DOHH2 (cell line): Measurements from ENCODE around the gene COL27A1.

Experiments used
- H3F3A ChIP-seq: fragments of 200-600 bp; sonication (generic), shearing (Covaris generic); 2 replicates; pipeline ENCODE4 v1.6.0; 2016; ENCODE audit warnings: antibody characterized with exemption, mild to moderate bottlenecking; ENCODE audit not compliant: control insufficient read depth, insufficient read depth
- H3K27ac ChIP-seq: fragments of 200-600 bp; sonication (generic); 2 replicates; pipeline ENCODE4 v1.5.1; 2014; ENCODE audit warnings: low read depth, mild to moderate bottlenecking, low read length, moderate library complexity
- H3K27me3 ChIP-seq: fragments of 200-600 bp; sonication (generic); 2 replicates; pipeline ENCODE4 v1.6.1; 2014; ENCODE audit warnings: mild to moderate bottlenecking, low read length, mixed read lengths; ENCODE audit not compliant: control insufficient read depth
- H3K36me3 ChIP-seq: fragments of 200-600 bp; sonication (generic); 2 replicates; pipeline ENCODE4 v1.6.1; 2014; ENCODE audit warnings: mild to moderate bottlenecking, low read length, moderate library complexity, mixed read lengths; ENCODE audit not compliant: control insufficient read depth
- H3K4me1 ChIP-seq: fragments of 200-600 bp; sonication (generic); 2 replicates; pipeline ENCODE4 v1.6.1; 2014; ENCODE audit warnings: mild to moderate bottlenecking, low read length, mixed read lengths; ENCODE audit not compliant: control insufficient read depth
- H3K4me2 ChIP-seq: fragments of 200-600 bp; sonication (generic); 2 replicates; pipeline ENCODE4 v1.6.0; 2014; ENCODE audit warnings: mild to moderate bottlenecking, low read length, moderate library complexity
- H3K4me3 ChIP-seq: fragments of 200-600 bp; sonication (generic); 2 replicates; pipeline ENCODE4 v1.5.1; 2014; ENCODE audit warnings: mild to moderate bottlenecking, low read length, mixed read lengths
- H3K79me2 ChIP-seq: fragments of 200-600 bp; sonication (generic); 2 replicates; pipeline ENCODE4 v1.6.1; 2014; ENCODE audit warnings: mild to moderate bottlenecking, low read length, mixed read lengths; ENCODE audit not compliant: control insufficient read depth
- H3K9me2 ChIP-seq: fragments of 200-600 bp; sonication (generic); replicated peaks from 2 replicates; pipeline ENCODE4 v1.6.1; 2014; ENCODE audit warnings: mild to moderate bottlenecking, low read length, mixed read lengths; ENCODE audit not compliant: control insufficient read depth
- H3K9me3 ChIP-seq: fragments of 200-600 bp; sonication (generic); 2 replicates; pipeline ENCODE4 v1.6.1; 2014; ENCODE audit warnings: antibody characterized with exemption, low read length, mixed read lengths; ENCODE audit not compliant: control insufficient read depth, insufficient read depth
- H4K20me1 ChIP-seq: fragments of 200-600 bp; sonication (generic); 2 replicates; pipeline ENCODE4 v1.6.0; 2014; ENCODE audit warnings: low read depth, mild to moderate bottlenecking, antibody characterized with exemption, low read length, moderate library complexity; ENCODE audit not compliant: control insufficient read depth, insufficient read depth
- EZH2phosphoT487 ChIP-seq: fragments of 200-600 bp; sonication (generic); IDR thresholded peaks from 2 replicates; pipeline ENCODE4 v1.6.1; 2017; ENCODE audit warnings: borderline replicate concordance, mild to moderate bottlenecking, antibody characterized with exemption, low read length, moderate library complexity, mixed read lengths
- TF ChIP-seq, protein P1 (sequence below): fragments of 200-600 bp; sonication (generic); IDR thresholded peaks from one replicate; pipeline ENCODE4 v1.5.1; 2014; ENCODE audit warnings: antibody characterized with exemption, mild to moderate bottlenecking, low read depth, low read length; ENCODE audit not compliant: poor library complexity, severe bottlenecking

Gene COL27A1

DNA sequence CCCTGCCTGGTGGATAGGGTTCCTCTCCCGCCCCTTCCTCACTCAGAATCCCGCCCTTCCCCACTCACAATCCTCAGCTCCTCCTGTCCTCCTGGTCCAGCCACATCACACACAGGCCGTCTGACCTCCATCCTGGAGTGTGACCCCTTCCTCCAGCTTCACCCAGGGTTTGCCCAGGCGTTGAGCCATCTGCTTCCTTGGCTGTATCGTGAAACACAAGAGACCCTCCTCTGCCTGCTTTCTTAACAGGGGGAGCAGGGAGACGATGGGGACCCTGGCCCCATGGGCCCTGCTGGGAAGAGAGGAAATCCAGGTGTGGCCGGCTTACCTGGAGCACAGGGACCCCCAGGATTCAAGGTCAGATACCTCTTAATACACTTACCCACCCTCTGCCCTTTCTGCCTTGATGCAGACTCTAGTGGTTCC lies 135.2 kb downstream of the COL27A1 start:
- no peaks in the 10 kb centered on the region for H3K79me2 ChIP-seq
- H3K4me1 ChIP-seq = no peaks in the 10 kb centered on the region
- no peak overlapping the region for H3K4me2 ChIP-seq
- H3K27ac ChIP-seq = no peak overlapping the region
- H3K9me3 ChIP-seq = peaks cover 8% of the 10 kb centered on the region; the same call in 1 of the 2 replicates
- no peak overlapping the region for H3K4me3 ChIP-seq
- peaks cover 21% of the 10 kb centered on the region for H3K36me3 ChIP-seq
- H3F3A ChIP-seq = no peaks in the 10 kb centered on the region
- no peaks in the 10 kb centered on the region for H3K9me2 ChIP-seq
- no peaks in the 10 kb centered on the region for H3K27me3 ChIP-seq
- TF ChIP-seq EZH2phosphoT487 = no peak
- TF ChIP-seq, protein P1, sequence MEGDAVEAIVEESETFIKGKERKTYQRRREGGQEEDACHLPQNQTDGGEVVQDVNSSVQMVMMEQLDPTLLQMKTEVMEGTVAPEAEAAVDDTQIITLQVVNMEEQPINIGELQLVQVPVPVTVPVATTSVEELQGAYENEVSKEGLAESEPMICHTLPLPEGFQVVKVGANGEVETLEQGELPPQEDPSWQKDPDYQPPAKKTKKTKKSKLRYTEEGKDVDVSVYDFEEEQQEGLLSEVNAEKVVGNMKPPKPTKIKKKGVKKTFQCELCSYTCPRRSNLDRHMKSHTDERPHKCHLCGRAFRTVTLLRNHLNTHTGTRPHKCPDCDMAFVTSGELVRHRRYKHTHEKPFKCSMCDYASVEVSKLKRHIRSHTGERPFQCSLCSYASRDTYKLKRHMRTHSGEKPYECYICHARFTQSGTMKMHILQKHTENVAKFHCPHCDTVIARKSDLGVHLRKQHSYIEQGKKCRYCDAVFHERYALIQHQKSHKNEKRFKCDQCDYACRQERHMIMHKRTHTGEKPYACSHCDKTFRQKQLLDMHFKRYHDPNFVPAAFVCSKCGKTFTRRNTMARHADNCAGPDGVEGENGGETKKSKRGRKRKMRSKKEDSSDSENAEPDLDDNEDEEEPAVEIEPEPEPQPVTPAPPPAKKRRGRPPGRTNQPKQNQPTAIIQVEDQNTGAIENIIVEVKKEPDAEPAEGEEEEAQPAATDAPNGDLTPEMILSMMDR = no peak
- no peaks in the 10 kb centered on the region for H4K20me1 ChIP-seq

DNA sequence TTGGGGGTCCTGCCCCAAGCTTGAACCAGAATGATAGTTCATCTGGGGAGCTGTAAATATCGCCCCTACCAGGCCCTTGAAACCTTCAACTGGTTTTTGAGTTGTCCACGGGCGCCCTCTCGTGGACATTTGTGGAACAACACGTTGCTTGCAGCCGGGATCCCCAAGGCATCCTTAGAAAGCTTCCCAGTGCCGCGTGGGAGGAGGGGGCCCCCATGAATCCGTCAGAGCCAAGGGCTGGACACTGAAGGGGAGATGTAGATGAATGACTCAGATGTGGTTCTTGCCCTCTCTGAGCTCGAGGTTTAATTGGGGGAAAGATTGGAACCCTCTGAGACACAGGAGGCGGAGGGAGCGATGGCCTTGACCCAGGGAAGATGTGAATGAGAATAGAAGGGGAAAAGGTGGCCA lies 135.7 kb downstream of the COL27A1 start:
- Histone ChIP-seq H3F3A (no peaks in the 10 kb centered on the region), H3K4me3 (no peak overlapping the region), H4K20me1 (no peaks in the 10 kb centered on the region), H3K27me3 (no peaks in the 10 kb centered on the region), H3K36me3 (peaks cover 21% of the 10 kb centered on the region), H3K4me1 (no peaks in the 10 kb centered on the region), H3K9me2 (no peaks in the 10 kb centered on the region), H3K4me2 (no peak overlapping the region), H3K79me2 (no peaks in the 10 kb centered on the region), H3K27ac (no peak overlapping the region), H3K9me3 (peaks cover 8% of the 10 kb centered on the region; the same call in 1 of the 2 replicates)
- TF ChIP-seq, protein P1 = peak; percentile 91
- TF ChIP-seq EZH2phosphoT487 = no peak

DNA sequence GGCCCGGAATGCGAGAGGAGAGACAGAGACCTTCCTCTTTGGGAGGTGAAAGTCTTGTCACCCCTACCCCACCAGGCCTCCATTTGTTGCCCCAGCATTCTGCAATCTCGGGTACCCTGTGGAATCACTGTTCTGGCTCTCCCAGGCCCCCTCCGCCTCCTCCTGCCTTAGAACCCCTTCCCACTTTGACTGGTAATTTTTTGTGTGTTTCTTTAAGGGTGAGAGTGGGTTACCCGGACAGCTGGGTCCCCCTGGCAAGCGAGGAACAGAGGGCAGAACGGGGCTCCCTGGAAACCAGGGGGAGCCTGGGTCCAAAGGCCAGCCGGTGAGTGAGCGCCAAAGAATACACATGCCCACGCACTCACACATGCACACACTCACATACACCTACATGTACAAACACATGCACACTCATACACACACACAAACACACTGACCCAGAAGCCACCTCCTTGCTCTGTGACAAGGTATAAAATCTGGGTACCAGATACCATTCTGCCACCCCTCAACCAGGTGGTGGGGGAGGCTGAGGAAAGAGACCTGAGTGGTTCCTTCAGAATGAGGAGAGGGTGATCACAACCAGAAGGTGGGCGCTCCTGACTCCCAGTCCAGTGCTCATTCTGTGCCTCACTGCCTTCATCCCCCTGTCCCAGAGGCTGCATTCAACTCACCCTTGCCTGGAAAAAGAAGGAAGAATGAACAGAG lies 136.7 kb downstream of the COL27A1 start:
- Histone ChIP-seq H3K27me3 (no peaks in the 10 kb centered on the region), H3F3A (no peaks in the 10 kb centered on the region), H3K4me2 (no peak overlapping the region), H3K9me3 (peaks cover 8% of the 10 kb centered on the region; the same call in 1 of the 2 replicates), H3K36me3 (peaks cover 21% of the 10 kb centered on the region), H3K79me2 (no peaks in the 10 kb centered on the region), H4K20me1 (no peaks in the 10 kb centered on the region), H3K9me2 (no peaks in the 10 kb centered on the region), H3K4me3 (no peak overlapping the region), H3K4me1 (no peaks in the 10 kb centered on the region), H3K27ac (no peak overlapping the region)
- TF ChIP-seq, protein P1 = no peak
- no peak for TF ChIP-seq EZH2phosphoT487
